ENCODE data around the gene BPGM. TPM values are rescaled to one million over a fixed set of nuclear protein-coding genes. Genes with fewer than 3 reads are reported as not detected.
A peak's percentile ranks its signal among the peaks of the same experiment; 100 is the strongest.

The BPGM gene
- total and polyA plus RNA-seq, 9 of the 15 experiments (the other 6 are each of a cell fraction or from before 2014, with no cell fraction given) = 14.1 to 46.1 (median 21.2) TPM

- TF ChIP-seq REST (IDR thresholded peaks at IDR 0.05; ENCODE audit: borderline replicate concordance) (no peak), REST (CRISPR knock-in tag; IDR thresholded peaks at IDR 0.05; ENCODE audit: low read depth) (no peak), GABPB2 (CRISPR knock-in tag; conservative IDR thresholded peaks at IDR 0.05) (no peak), FOXK2 (conservative IDR thresholded peaks at IDR 0.05 in 1 of 2, IDR thresholded peaks at IDR 0.05 in 1 of 2; ENCODE audit: low read depth in 2 of 2) (peak; percentile 60 to 69; a peak in 2 of 4 replicates), RAD51 (IDR thresholded peaks at IDR 0.05; ENCODE audit: borderline replicate concordance, low read depth) (peak; percentile 56), MBD2 (IDR thresholded peaks at IDR 0.05; ENCODE audit: borderline replicate concordance, low read depth) (no peak), SFPQ (IDR thresholded peaks at IDR 0.05; ENCODE audit: low read depth, low read length) (no peak), USF2 (CRISPR knock-in tag; IDR thresholded peaks at IDR 0.05) (peak; percentile 33; the same call in 1 of the 2 replicates), HSF4 (CRISPR knock-in tag; IDR thresholded peaks at IDR 0.05; ENCODE audit: borderline replicate concordance) (no peak), ZNF766 (CRISPR knock-in tag; conservative IDR thresholded peaks at IDR 0.05) (peak; percentile 64; the same call in 1 of the 2 replicates), MAFK (IDR thresholded peaks at IDR 0.05; ENCODE audit: low read length) (no peak), RBM15 (IDR thresholded peaks at IDR 0.05; ENCODE audit: insufficient read depth, low read length) (no peak)
These were observed 30.1 kb downstream of the BPGM start (continued) for GRCh38 chr7:134676743-134677142.

All from K562 (cell line).